IMR-90 (cell line): ENCODE results near the gene TAX1BP1. TPM values are rescaled to one million over a fixed set of nuclear protein-coding genes. Genes with fewer than 3 reads are reported as not detected.

ENCODE experiments used
- ATAC-seq: fragments of 200-7000 bp; cut with Tn5 transposase; 2 replicates; pipeline ENCODE4 v1.9.1; 2020; ENCODE audit warnings: low read depth, mild to moderate bottlenecking, moderate library complexity
- BruUV-seq: library from RNA; stranded (reverse); fragments of 400-500 nt; replicated peaks from 2 replicates; lab custom pipeline; 2021; lab: Mats Ljungman, UMichigan
- CTCF ChIA-PET: fragments of 300-600 bp; formaldehyde crosslinking; extraction: SDS; loops from one replicate; lab custom pipeline; 2021; ENCODE audit warnings: antibody characterized with exemption; lab: Yijun Ruan, JAX
- POLR2A ChIA-PET: fragments of 300-600 bp; sonication (Branson Sonifier 250); formaldehyde crosslinking; loops from one replicate; lab custom pipeline; 2022; ENCODE audit warnings: antibody characterized with exemption; ENCODE audit not compliant: unreplicated experiment; lab: Charles Lee
- DNase-seq: peaks from one replicate; pipeline ENCODE4 v3.0.0; 2013
- H2AFZ ChIP-seq: replicated peaks from 2 replicates; pipeline ENCODE3; 2013; ENCODE audit warnings: low read length, mild to moderate bottlenecking; ENCODE audit not compliant: poor library complexity
- H2AK5ac ChIP-seq: 2 replicates; pipeline ENCODE4 v1.6.1; 2013; ENCODE audit warnings: low read depth, low read length, inconsistent platforms
- H2AK9ac ChIP-seq: replicated peaks from 2 replicates; pipeline ENCODE3; 2013; ENCODE audit warnings: mild to moderate bottlenecking, low read depth, low read length, moderate library complexity; ENCODE audit not compliant: poor library complexity
- H2BK120ac ChIP-seq: 2 replicates; pipeline ENCODE4 v1.6.1; 2013; ENCODE audit warnings: low read depth, low read length, inconsistent platforms
- H2BK15ac ChIP-seq: 3 replicates; pipeline ENCODE4 v1.6.1; 2013; ENCODE audit warnings: low read depth, low read length, inconsistent platforms
- H2BK20ac ChIP-seq: 2 replicates; pipeline ENCODE4 v1.6.1; 2013; ENCODE audit warnings: low read depth, mild to moderate bottlenecking, inconsistent platforms, low read length, moderate library complexity
- H2BK5ac ChIP-seq: 2 replicates; pipeline ENCODE4 v1.6.1; 2013; ENCODE audit warnings: mild to moderate bottlenecking, low read depth, low read length, inconsistent platforms; ENCODE audit not compliant: poor library complexity, severe bottlenecking
- H3K14ac ChIP-seq: replicated peaks from 2 replicates; pipeline ENCODE4 v1.6.1; 2013; ENCODE audit warnings: low read depth, low read length, inconsistent platforms
- H3K18ac ChIP-seq: 2 replicates; pipeline ENCODE4 v1.6.1; 2013; ENCODE audit warnings: low read depth, low read length, control low read depth
- H3K23ac ChIP-seq: 2 replicates; pipeline ENCODE4 v1.6.1; 2013; ENCODE audit warnings: low read depth, low read length, inconsistent platforms
- H3K27ac ChIP-seq: 2 replicates; pipeline ENCODE4 v1.5.1; 2013; ENCODE audit warnings: mild to moderate bottlenecking, control low read depth, low read length; ENCODE audit not compliant: insufficient read depth
- H3K27me3 ChIP-seq: 2 replicates; pipeline ENCODE4 v1.6.1; 2013; ENCODE audit warnings: low read length; ENCODE audit not compliant: control insufficient read depth, insufficient read depth
- H3K36me3 ChIP-seq: 2 replicates; pipeline ENCODE4 v1.6.1; 2013; ENCODE audit warnings: low read length, mixed read lengths; ENCODE audit not compliant: control insufficient read depth, insufficient read depth
- H3K4ac ChIP-seq: 2 replicates; pipeline ENCODE4 v1.6.1; 2013; ENCODE audit warnings: low read depth, low read length, inconsistent platforms
- H3K4me1 ChIP-seq: 2 replicates; pipeline ENCODE4 v1.6.1; 2013; ENCODE audit warnings: low read length, mixed read lengths; ENCODE audit not compliant: control insufficient read depth, insufficient read depth
- H3K4me2 ChIP-seq: 2 replicates; pipeline ENCODE4 v1.6.1; 2013; ENCODE audit warnings: low read depth, mild to moderate bottlenecking, control low read depth, low read length, moderate library complexity
- H3K4me3 ChIP-seq: 2 replicates; pipeline ENCODE4 v1.5.1; 2013; ENCODE audit warnings: low read depth, mild to moderate bottlenecking, control low read depth, low read length, moderate library complexity; ENCODE audit not compliant: insufficient read depth
- H3K56ac ChIP-seq: 2 replicates; pipeline ENCODE4 v1.6.1; 2013; ENCODE audit warnings: low read length, inconsistent platforms; ENCODE audit not compliant: insufficient read depth; ENCODE audit errors: extremely low read depth
- H3K79me1 ChIP-seq, 2 experiments: 2 replicates each; pipeline ENCODE4 v1.6.1; 2013; ENCODE audit warnings: low read length in 2 of 2, inconsistent platforms in 1 of 2, low read depth in 1 of 2
- H3K9ac ChIP-seq: 2 replicates; pipeline ENCODE4 v1.6.1; 2013; ENCODE audit warnings: low read depth, low read length, control low read depth
- H3K9me1 ChIP-seq: 2 replicates; pipeline ENCODE4 v1.6.1; 2013; ENCODE audit warnings: low read length, inconsistent platforms; ENCODE audit not compliant: insufficient read depth
- H3K9me3 ChIP-seq: 2 replicates; pipeline ENCODE4 v1.6.1; 2013; ENCODE audit warnings: low read length; ENCODE audit not compliant: control insufficient read depth, insufficient read depth
- H4K20me1 ChIP-seq: 2 replicates; pipeline ENCODE4 v1.6.1; 2013; ENCODE audit warnings: low read length, inconsistent platforms; ENCODE audit not compliant: insufficient read depth
- H4K5ac ChIP-seq: 2 replicates; pipeline ENCODE4 v1.6.1; 2013; ENCODE audit warnings: mild to moderate bottlenecking, low read depth, low read length, control low read depth
- H4K8ac ChIP-seq, 2 experiments: 2 replicates each; pipeline ENCODE4 v1.6.1; 2013; ENCODE audit warnings: low read depth in 2 of 2, low read length in 2 of 2, control low read depth in 1 of 2, inconsistent platforms in 1 of 2
- H4K91ac ChIP-seq: 2 replicates; pipeline ENCODE4 v1.6.1; 2013; ENCODE audit warnings: low read depth, low read length, inconsistent platforms; ENCODE audit not compliant: insufficient read depth
- CEBPB ChIP-seq: IDR thresholded peaks from 2 replicates; pipeline ENCODE4 v1.6.1; 2012; ENCODE audit warnings: low read depth, low read length, improper control_type of control experiment
- ELK1 ChIP-seq: fragments of 150-350 bp; IDR thresholded peaks from 2 replicates; pipeline ENCODE4 v1.6.1; 2016; ENCODE audit warnings: low read depth, mild to moderate bottlenecking, low read length, moderate library complexity, borderline replicate concordance
- MAFK ChIP-seq: IDR thresholded peaks from 2 replicates; pipeline ENCODE4 v1.6.1; 2012; ENCODE audit warnings: low read depth, low read length, improper control_type of control experiment
- POLR2A ChIP-seq: IDR thresholded peaks from 2 replicates; pipeline ENCODE4 v1.6.1; 2012; ENCODE audit warnings: mild to moderate bottlenecking, low read depth, low read length
- WGBS, 2 experiments: methylation state at CpG; one replicate each; pipeline versions ENCODE4 v1.1.5 to v1.1.7; 2013; ENCODE audit warnings: missing lambda C conversion rate in 2 of 2; ENCODE audit not compliant: insufficient read length in 1 of 2; ENCODE audit errors: extremely low coverage in 2 of 2; 5-methylcytosine and 5-hydroxymethylcytosine counted together
- dilution Hi-C: fragments of 300-500 bp; cut with HindIII; formaldehyde crosslinking; loops from one replicate; pipeline ENCODE4 v1.14.3; 2018; ENCODE audit warnings: low sequenced_read_pairs; ENCODE audit not compliant: unreplicated experiment
- in situ Hi-C: fragments of 300-500 bp; cut with MboI; formaldehyde crosslinking; loops from 3 replicates; pipeline ENCODE4 v1.14.3; 2019; ENCODE audit warnings: low sequenced_read_pairs, inconsistent platforms, mixed read lengths
- intact Hi-C: fragments of 100-400 bp; cut with micrococcal nuclease; formaldehyde crosslinking; loops from 2 replicates; pipeline ENCODE4 v1.10.0; 2022
- polyA plus RNA-seq, 3 experiments: library from polyadenylated mRNA; depleted of rRNA; stranded (reverse); fragments of >200 nt; gene quantifications; 2 replicates each; pipeline ENCODE4 v1.2.3, GENCODE V29; 2012; ENCODE audit warnings: low replicate concordance in 1 of 3
- total RNA-seq: library from RNA; depleted of rRNA; stranded (reverse); fragments of >200 nt; gene quantifications from 2 replicates; pipeline ENCODE4 v1.2.3, GENCODE V29; 2012

Gene TAX1BP1
- total and polyA plus RNA-seq, 2 of the 4 experiments (the other 2 are of a cell fraction): 49.0 to 52.7 TPM

- Histone ChIP-seq H3K56ac (no peak overlapping the region), H4K8ac (no peak overlapping the region), H3K4me2 (no peak overlapping the region), H2AFZ (no peak overlapping the region), H3K79me1 (peaks cover 15 to 35% of the 10 kb centered on the region in 2 experiments; a peak in 3 of 4 replicates), H2BK120ac (no peak overlapping the region), H2AK9ac (no peak overlapping the region), H4K5ac (no peak overlapping the region), H3K27ac (no peak overlapping the region), H3K4me3 (no peak overlapping the region), H3K23ac (no peak overlapping the region), H3K14ac (no peak overlapping the region), H4K20me1 (peaks cover 7% of the 10 kb centered on the region; the same call in 1 of the 2 replicates), H3K4me1 (no peaks in the 10 kb centered on the region), H3K9ac (no peak overlapping the region), H3K36me3 (peaks cover 5% of the 10 kb centered on the region), H3K27me3 (no peaks in the 10 kb centered on the region), H3K9me1 (no peaks in the 10 kb centered on the region), H3K9me3 (no peaks in the 10 kb centered on the region), H2BK15ac (no peak overlapping the region), H2AK5ac (no peak overlapping the region), H2BK5ac (no peak overlapping the region), H2BK20ac (no peak overlapping the region), H3K18ac (no peak overlapping the region), H3K4ac (no peak overlapping the region), H4K91ac (no peak overlapping the region)
- ATAC-seq (no peak), DNase-seq (no peak)
- dilution Hi-C loops (no loop called here), in situ Hi-C loops (loop anchor here (10.0 to 25.0 kb wide), 2 partner anchors 237 to 571 kb away; partner anchors contain the start of gene HOXA13), intact Hi-C loops (loop anchor here (10.0 kb wide), 1 partner anchor 171 kb away; no protein-coding TSS in a partner anchor)
- no CpG with 5 or more reads among the region's 2 CpGs for WGBS, 2 experiments
- TF ChIP-seq POLR2A (no peak), CEBPB (no peak), ELK1 (no peak), MAFK (no peak)
- POLR2A ChIA-PET: no interaction called here
- BruUV-seq: no TSS peak
- CTCF ChIA-PET: interaction anchor here (1.6 to 2.4 kb wide), 5 partner anchors 11 to 580 kb away, joined by 5 to 16 read pairs (median 9); no protein-coding TSS in a partner anchor
Observed at GRCh38 chr7:27775782-27776181, 35.8 kb downstream of the TAX1BP1 start.
